ENCODE measurements around the gene C2orf76. TPM values are rescaled to one million over a fixed set of nuclear protein-coding genes. Genes with fewer than 3 reads are reported as not detected.
A peak's percentile ranks its signal among the peaks of the same experiment; 100 is the strongest.

Gene C2orf76
- total RNA-seq, 1 experiment from 2014 or later: 5.7 TPM

GRCh38 chr2:119319593-119319992 lies 47.0 kb downstream of the C2orf76 start:
- no CpG with 5 or more reads among the region's 7 CpGs for WGBS (ENCODE audit: extremely low coverage, insufficient read length, low lambda C conversion rate)
- Histone ChIP-seq H3K56ac (ENCODE audit: insufficient read length, low read depth, low read length) (no peak overlapping the region), H3K4me2 (ENCODE audit: insufficient read depth, insufficient read length, low read length) (no peak overlapping the region), H3K4ac (ENCODE audit: low read depth, low read length) (no peak overlapping the region), H2BK15ac (ENCODE audit: low read depth, low read length) (no peak overlapping the region), H3K9me3 (ENCODE audit: control insufficient read depth, low read depth, low read length) (no peaks in the 10 kb centered on the region), H2BK12ac (ENCODE audit: insufficient read length, low read depth, low read length) (no peak overlapping the region), H3K4me1 (ENCODE audit: insufficient read depth, low read length) (no peaks in the 10 kb centered on the region), H2BK5ac (ENCODE audit: insufficient read length, low read length) (no peak overlapping the region), H4K20me1 (ENCODE audit: control insufficient read depth, insufficient read depth, insufficient read length) (no peaks in the 10 kb centered on the region), H3T11ph (ENCODE audit: low read length) (no peak overlapping the region), H3K18ac (ENCODE audit: insufficient read length, low read depth, low read length) (no peak overlapping the region), H3K27ac (ENCODE audit: insufficient read length, low read depth, low read length) (no peak overlapping the region), H3K27me3 (ENCODE audit: insufficient read depth, low read length) (no peaks in the 10 kb centered on the region), H4K91ac (ENCODE audit: insufficient read length, low read depth, low read length) (no peak overlapping the region), H2AFZ (ENCODE audit: low read length) (no peak overlapping the region), H4K5ac (ENCODE audit: insufficient read length, low read depth, low read length) (no peak overlapping the region), H3K79me2 (ENCODE audit: insufficient read depth, low read length) (no peaks in the 10 kb centered on the region), H3K14ac (ENCODE audit: insufficient read depth, low read length) (no peak overlapping the region), H2BK120ac (ENCODE audit: low read depth, low read length, poor library complexity, severe bottlenecking) (no peak overlapping the region), H3K23me2 (ENCODE audit: insufficient read length, low read depth, low read length, poor library complexity, severe bottlenecking) (no peaks in the 10 kb centered on the region), H3K9ac (ENCODE audit: extremely low read depth, insufficient read length, low read length) (no peak overlapping the region), H3K23ac (ENCODE audit: insufficient read length, low read depth, low read length) (no peak overlapping the region), H2AK5ac (ENCODE audit: insufficient read length, low read length) (no peak overlapping the region), H2BK20ac (ENCODE audit: low read depth, low read length, poor library complexity, severe bottlenecking) (no peak overlapping the region), H4K8ac (replicated peaks; ENCODE audit: insufficient read length, low read depth, low read length) (no peak overlapping the region), H3K79me1 (ENCODE audit: insufficient read depth, low read depth, low read length, poor library complexity, severe bottlenecking) (no peaks in the 10 kb centered on the region)
- Mint-ChIP-seq H3K9me3 (no peaks in the 10 kb centered on the region), H3K4me3 (no peak overlapping the region), H3K36me3 (ENCODE audit: insufficient read depth in 1 of 3, low read depth in 3 of 3) (no peaks in the 10 kb centered on the region), H3K27ac (peak overlapping the region in 1 of 3 experiments; percentile 74; a peak in 1 of 7 replicates), H3K27me3 (ENCODE audit: low read depth) (no peaks in the 10 kb centered on the region), H3K4me1 (peaks cover 3 to 7% of the 10 kb centered on the region in 2 experiments)
- DNase-seq: no peak
- no peak for TF ChIP-seq CTCF (conservative IDR thresholded peaks at IDR 0.05)

Measured in H9 (cell line).